ENCODE measurements around the gene SUGP2.

Gene SUGP2

DNA sequence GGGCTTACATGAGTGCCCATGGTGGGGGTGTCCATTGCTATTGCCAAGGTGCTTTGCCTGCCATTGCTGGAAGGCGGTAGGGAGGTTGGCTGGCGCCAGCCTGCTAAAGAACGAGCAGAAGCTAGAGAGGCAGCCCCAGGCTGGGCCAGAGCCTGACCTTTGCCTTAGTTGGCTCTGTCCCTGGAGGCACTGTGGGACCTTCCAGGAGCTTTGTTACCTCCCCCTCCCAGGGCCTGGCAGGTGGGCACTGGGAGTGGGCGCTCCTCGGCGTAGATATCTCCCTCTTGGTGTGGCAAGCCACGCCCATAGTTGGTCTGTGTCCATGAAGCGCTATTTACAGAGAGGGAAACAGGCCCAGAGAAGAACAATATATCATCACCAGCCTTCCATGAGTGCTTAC is 28.2 kb upstream of the SUGP2 start:
- DNase-seq (ENCODE audit: low read depth, low spot score) = no peak
- no peak overlapping the region for H3K4me3 ChIP-seq (ENCODE audit: low read length)

DNA sequence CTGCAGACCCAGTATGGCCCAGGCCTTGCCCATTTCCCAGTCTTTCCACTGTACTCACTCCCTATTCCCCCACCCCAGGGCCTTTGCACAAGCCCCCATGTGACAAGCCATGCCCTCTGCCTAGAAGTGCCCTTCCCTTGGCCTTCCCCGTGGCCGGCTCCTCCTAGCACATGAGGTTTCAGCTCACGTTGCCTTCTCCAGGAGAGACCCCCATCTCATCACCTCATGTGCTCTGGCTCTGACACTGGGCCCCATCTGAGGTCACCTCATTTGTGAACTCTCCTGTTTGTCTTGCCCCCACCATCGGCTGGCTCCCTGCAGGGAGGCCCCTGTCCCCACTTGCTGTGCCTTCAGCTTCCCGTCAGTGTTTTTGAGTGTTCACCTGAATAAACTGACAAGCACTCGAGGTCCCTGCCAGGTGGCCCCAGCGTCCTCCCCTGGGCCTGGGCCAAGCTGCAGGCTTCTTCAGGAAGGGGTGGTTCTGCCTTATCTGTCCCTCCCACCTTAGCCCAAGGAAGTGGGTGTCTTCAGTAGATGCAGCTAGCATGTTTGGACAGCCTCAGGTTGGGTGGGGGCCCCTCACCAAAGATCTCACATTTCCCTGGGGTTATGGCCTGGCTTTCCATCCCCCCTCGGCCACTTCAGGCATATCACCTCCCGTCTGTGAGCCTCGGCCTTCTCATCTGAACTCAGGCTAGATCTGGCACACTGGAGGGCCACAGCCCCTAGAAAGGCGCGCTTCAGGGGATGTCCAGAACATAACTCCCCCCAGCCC is 26.7 kb upstream of the SUGP2 start:
- peak; percentile 48 for DNase-seq (ENCODE audit: low read depth, low spot score)
- H3K4me3 ChIP-seq (ENCODE audit: low read length) = no peak overlapping the region

DNA sequence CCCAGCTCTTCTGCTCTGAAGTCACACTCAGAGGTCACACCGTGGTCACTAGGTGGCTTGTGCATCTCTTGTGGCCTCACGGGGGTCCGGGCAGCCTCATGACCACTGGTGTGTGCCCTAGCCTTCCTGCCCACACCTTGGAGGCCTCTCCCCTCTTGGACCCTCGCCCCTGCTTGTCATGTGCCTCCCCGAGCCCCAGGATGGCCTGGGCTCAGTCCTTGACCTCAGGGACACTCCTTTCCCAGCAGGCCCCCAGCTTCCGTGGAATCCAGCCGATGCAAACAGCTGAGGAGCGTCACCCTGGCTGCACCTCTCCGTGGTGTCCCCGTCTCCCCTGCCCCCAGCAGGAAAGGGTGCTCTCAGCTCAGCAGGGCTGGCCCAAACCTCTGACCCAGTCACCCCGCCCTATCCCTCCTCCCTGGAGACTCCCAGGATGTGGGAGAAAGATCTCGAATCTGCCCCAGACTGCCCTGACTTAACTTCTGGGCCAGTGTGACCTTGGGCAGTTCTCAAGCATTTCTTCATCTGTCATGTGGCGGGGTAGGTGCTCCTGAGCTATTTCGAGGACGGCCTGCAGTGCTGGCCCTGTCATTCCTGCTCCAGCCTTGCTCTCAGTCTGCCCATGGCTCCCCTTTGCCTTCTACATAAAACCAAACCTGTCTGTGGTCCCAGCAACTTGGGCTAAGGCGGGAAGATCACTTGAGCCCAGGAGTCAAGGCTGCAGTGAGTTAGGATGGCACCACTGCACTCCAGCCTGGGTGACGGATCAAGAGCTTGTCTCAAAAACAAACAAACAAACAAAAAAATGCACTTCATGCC is 25.9 kb upstream of the SUGP2 start:
- no peak for DNase-seq (ENCODE audit: low read depth, low spot score)
- H3K4me3 ChIP-seq (ENCODE audit: low read length) = no peak overlapping the region

DNA sequence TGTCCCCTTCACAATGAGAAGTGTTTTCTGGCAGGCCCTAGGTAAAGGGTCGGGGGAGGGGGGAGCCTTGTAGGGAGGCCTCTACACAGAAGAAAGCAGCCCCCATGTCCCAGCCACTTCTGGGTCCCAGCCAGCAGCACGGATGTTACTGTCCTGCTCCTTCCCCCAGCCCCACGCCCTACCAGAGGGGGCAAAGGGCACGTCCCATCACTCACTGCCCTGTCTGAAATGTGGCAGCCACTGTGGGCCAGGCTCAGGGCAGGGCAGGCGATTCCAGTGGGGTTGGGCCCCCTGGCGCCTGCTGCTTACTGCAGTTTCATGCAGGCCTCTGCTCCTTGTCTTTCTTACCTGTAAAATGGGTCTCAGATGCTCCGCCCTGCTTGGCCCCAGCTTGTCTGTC is 24.4 kb upstream of the SUGP2 start:
- no peak overlapping the region for H3K4me3 ChIP-seq (ENCODE audit: low read length)
- no peak for DNase-seq (ENCODE audit: low read depth, low spot score)

DNA sequence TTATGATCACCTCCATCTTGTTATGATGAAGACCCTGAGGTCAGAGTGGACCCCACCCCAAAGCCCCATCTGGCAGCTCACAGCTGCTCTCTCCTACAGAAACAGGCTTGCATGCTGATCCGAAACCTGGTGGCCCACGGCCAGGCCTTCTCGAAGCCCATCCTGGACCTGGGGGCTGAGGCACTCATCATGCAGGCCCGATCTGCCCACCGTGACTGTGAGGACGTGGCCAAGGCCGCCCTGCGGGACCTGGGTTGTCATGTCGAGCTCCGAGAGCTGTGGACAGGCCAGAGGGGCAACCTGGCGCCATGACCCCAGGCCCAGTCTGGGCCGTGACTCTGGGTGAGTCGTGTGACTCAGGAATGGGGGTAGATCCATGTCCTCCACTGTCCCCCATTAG is 24.0 kb upstream of the SUGP2 start:
- DNase-seq (ENCODE audit: low read depth, low spot score) = no peak
- no peak overlapping the region for H3K4me3 ChIP-seq (ENCODE audit: low read length)

DNA sequence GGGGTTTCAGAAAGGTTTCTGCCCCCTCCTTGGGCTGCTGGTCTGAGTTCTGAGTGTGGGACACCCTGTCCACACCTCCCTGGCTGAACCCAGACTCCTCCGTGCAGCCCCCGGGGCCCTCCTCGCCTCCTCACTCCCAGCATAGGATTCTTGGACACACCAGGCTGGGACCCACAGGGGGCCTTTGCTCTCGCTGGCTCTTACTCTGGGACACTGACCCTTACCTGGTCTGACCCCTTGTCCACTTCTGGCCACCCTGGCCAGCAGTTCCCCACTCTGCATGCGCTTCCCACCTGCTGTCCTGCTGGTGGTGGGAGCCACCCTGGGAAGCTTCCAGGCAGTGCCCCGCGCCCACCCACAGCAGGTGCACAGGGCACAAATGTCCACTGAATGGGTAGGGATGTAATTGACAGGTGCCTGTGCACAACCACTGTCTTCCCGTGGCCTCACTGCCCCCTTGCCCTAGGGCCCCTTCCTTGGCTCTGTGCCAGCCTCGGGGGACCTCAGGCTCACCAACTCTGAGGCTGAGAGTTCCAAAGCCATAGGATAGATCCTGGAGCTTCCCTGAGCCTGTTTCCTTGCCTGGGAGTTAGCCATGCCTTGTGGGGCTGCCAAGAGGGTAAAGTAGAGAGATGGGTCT is 23.4 kb upstream of the SUGP2 start:
- no peak for DNase-seq (ENCODE audit: low read depth, low spot score)
- H3K4me3 ChIP-seq (ENCODE audit: low read length) = no peak overlapping the region

DNA sequence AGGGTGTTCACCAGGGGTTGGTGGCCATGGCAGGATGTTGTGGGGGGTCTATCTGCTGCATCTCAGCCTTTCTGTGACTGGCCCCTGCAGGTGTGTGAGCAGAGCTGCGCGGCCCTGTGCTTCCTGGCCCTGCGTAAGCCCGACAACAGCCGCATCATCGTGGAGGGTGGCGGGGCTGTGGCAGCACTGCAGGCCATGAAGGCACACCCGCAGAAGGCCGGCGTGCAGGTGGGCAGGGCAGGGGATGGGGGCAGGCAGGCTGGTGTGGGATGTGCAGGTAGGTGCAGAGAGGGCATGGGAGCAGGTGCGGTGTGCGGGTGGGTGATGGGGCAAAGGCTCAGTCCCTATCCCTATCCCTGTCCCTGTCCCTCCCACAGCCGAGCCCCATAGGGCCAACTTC is 22.4 kb upstream of the SUGP2 start:
- no peak for DNase-seq (ENCODE audit: low read depth, low spot score)
- H3K4me3 ChIP-seq (ENCODE audit: low read length) = no peak overlapping the region

DNA sequence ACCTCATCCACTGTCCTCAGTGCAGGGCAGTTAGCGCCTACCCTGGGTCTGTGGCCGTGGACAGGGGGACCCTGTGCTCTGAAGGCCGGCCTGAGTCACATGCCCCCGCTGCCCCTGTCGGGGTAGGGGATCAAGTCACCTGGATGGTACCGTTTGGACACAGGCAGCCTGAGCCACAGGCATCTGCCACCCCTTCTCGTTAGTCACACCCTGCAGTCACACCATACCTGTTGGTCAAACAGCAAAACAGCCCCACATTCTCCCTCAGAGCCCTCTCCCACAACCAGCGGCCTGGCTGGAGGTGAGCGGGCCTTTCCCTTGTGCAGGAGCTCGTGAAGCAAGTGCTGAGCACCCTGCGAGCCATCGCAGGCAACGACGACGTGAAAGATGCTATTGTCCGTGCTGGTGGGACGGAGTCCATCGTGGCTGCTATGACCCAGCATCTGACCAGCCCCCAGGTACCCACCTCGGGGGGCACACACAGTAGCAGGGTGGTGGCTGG is 21.7 kb upstream of the SUGP2 start:
- H3K4me3 ChIP-seq (ENCODE audit: low read length) = no peak overlapping the region
- DNase-seq (ENCODE audit: low read depth, low spot score) = no peak

DNA sequence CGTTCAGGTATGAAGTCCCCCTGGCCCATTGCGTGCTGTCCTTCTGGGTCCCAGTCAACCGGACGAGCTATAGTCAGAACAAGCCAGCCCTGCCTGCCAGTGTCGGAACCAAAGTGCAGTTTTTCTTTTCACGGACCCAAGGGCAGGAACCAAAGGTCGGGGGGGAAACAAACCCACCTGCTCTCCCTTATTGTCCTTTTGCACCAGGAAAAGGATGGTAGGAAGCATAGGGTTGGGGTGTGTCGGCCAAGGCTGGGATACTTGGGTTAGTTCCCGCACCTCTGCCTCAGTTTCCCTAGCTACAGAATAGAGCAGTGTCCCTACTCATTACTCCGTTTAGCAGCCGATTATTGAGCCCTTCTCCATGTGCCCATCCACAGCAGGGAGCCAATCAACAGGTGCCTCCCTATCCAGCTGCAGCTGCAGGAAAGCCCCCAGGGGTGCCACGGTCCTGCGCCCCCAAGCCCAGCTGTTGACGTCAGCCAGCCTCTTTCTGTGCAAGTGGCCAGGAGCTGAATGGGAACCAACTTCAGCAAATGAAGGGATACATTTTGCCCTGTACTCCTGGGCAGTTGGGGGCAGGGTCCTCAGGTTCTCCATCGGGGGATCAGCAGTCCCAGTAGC is 21.1 kb upstream of the SUGP2 start:
- no peak for DNase-seq (ENCODE audit: low read depth, low spot score)
- no peak overlapping the region for H3K4me3 ChIP-seq (ENCODE audit: low read length)

DNA sequence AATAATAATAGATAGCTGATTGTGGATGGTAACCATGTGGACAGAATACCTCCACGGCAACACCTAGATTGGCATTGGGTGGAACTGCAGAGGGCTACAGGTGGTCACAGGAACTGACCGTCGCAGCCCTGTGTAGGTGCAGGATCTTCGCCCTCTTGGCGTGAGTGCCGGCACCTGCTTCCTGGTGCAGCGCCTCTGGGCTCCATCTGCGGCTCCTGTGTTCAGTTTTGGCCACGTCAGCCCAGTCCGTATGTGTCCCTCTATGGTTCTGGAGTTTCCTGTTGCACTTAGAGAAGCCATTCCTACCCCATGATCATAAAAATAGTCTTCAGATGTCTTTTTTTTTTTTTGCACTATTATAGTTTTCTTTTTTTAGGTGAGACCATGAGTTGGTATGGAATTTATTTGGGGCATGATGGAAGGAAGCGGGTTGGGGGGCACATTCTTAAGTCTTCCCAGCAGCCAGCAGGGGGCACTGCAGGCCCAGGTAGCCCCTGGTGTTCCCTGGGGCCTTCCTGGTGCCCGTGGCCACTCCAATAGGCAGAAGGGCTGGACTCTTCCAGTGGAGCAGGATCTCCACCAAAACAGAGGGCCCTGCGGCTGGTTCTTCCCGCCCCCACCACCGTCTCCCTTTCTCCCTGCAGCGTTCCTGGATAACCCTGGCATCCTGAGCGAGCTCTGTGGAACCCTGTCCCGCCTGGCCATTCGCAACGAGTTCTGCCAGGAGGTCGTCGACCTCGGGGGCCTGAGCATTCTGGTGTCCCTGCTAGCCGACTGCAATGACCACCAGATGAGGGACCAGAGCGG is 20.4 kb upstream of the SUGP2 start:
- no peak for DNase-seq (ENCODE audit: low read depth, low spot score)
- H3K4me3 ChIP-seq (ENCODE audit: low read length) = no peak overlapping the region

DNA sequence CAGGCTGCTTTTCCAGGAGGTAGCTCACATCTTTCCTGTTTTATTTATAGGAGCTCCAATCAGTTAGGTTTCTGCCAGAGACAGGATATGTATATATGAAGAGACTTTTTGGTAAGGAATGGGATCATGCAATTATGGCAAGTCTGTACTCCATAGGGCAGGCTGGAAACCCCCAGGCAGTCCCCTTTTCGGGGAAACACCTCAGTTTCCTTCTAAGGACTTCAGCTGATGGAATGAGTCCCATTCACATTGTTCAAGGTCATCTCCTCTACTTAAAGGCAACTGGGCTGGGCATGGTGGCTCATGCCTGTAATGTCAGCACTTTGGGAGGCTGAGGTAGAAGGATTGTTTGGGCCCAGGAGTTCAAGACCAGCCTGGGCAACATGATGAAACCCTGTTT is 19.6 kb upstream of the SUGP2 start:
- no peak for DNase-seq (ENCODE audit: low read depth, low spot score)
- no peak overlapping the region for H3K4me3 ChIP-seq (ENCODE audit: low read length)

DNA sequence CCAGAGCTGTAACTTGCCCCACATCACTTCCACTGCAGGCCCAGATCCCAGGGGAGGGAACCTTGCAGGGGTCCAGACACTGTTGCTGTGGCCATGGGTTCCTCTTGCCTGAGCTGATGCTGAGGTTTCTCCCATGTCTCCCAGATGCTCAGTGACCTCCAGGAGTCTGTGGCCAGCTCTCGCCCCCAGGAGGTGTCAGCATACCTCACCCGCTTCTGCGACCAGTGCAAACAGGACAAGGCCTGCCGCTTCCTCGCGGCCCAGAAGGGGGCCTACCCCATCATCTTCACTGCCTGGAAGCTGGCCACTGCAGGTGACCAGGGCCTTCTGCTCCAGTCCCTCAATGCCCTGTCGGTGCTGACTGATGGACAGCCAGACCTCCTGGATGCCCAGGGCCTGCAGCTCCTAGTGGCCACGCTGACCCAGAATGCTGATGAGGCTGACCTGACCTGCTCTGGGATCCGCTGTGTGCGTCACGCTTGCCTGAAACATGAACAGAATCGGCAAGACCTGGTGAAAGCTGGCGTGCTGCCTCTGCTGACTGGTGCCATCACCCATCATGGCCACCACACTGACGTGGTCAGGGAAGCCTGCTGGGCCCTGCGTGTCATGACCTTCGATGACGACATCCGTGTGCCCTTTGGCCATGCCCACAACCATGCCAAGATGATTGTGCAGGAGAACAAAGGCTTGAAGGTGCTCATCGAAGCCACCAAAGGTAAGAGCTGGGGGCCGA is 18.3 kb upstream of the SUGP2 start:
- no peak for DNase-seq (ENCODE audit: low read depth, low spot score)
- no peak overlapping the region for H3K4me3 ChIP-seq (ENCODE audit: low read length)

DNA sequence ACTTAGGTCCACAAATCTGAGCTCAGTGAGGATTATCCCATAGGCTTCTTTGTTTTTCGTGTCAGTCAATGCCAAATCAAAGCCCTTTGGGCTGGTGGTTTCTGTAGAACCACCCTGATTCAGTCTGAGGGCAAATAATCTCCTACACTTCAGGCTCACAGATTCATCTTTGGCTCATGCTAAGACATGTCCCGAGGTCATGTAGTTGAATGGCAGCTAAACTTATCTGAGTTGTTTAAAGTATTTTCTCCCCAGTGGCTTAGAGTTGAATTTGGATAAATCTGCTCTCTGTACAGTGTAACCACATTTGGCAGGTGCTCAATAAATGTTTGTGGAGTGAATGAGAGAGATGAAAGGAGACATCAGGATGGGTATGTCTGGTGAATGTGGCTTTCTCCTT is 17.4 kb upstream of the SUGP2 start:
- DNase-seq (ENCODE audit: low read depth, low spot score) = no peak
- no peak overlapping the region for H3K4me3 ChIP-seq (ENCODE audit: low read length)

DNA sequence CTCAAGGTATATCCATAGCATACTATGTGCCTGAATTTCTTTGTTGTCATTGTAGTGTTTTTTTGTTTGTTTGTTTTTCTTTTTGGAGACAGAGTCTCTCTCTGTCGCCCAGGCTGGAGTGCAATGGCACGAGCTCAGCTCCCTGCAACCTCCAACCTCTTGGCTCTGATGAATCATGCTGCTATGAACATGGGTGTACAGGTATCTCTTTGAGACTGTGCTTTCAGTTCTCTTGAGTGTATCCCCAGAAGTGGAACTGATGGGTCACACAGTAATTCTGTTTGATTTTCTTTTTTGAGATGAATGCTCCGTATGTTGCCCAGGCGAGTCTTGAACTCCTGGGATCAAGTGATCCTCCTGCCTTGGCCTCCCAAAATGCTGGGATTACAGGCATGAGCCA is 16.8 kb upstream of the SUGP2 start:
- DNase-seq (ENCODE audit: low read depth, low spot score) = no peak
- no peak overlapping the region for H3K4me3 ChIP-seq (ENCODE audit: low read length)

DNA sequence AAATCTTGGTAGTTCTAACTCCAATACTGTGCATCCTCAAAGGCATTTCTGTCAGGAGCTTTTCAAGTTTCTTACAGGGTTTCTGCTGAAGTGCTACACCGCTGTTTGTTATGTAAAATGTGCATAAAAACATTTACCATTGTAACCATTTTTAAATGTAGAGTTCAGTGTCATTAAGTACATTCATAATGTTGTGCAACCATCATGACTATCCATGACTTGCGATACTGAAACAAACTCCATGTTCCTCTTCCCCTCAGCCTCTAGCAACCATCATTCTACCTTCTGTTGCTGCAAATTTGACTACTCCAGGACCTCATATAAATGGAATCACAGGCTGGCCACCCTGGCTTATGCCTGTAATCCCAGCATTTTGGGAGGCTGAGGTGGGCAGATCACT is 16.1 kb upstream of the SUGP2 start:
- H3K4me3 ChIP-seq (ENCODE audit: low read length) = no peak overlapping the region
- DNase-seq (ENCODE audit: low read depth, low spot score) = no peak

DNA sequence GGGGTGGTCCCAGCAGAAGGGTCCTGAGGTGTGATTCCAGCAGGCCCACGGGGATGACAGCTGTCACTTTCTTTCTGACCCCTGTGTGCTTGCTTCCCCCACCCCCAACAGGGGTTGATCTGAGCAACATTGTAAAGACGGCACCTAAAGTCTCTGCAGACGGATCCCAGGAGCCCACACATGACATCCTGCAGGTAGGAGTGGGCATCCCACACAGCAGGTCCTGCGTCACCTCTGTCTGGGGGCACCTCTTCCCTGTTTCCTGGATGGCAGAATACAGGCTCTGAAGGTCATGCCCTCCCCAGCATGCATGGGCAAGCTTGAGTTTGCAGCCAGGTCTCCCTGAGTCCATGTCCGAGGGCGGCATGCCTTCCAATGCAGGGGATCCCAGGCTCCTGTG is 10.6 kb upstream of the SUGP2 start:
- DNase-seq (ENCODE audit: low read depth, low spot score) = no peak
- H3K4me3 ChIP-seq (ENCODE audit: low read length) = no peak overlapping the region

DNA sequence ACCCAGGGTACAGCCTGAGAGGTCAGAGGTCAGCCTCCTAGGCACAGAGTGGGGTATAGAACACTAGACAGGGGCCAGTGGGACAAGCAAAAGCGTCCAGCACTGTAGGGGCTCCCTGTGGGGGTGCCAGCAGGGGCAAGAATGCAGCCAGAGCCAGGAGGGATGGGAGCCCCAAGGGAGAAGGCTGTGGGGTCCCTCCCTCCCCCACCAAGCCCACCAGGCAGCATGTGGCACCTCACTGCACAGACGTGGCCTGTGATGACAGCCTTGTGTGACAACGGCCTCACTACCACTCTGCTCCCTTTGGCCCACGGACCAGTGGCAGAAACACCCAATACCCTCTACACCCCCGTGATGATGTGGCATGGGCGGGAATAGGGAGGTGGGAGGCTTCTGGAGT is 10.2 kb upstream of the SUGP2 start:
- DNase-seq (ENCODE audit: low read depth, low spot score) = no peak

DNA sequence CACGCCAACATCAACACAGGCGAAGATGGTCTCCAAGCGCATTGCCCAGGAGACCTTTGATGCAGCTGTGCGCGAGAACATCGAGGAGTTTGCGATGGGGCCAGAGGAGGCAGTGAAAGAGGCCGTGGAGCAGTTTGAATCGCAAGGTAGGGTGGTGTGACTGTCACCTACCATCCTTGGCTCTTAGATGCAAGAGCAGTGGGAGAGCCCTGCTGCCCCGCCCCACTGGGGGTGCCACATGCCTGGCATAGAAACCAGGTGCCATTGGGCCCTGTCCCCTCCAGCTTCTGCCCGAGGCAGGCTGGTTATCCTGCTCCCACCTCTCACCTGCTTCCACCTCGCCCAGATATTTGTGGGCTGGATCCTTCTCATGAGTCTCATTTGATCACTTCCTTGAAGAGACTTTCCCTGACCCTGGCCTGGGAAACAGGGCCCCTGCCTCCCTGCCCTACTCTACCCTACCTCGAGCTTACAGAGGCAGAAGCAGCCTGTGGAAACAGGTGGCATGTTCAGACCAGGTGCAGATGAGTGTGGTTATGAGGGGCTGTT is 9.5 kb upstream of the SUGP2 start:
- no peak for DNase-seq (ENCODE audit: low read depth, low spot score)
- no peak overlapping the region for H3K4me3 ChIP-seq (ENCODE audit: low read length)

More for the DNA sequence above, 10.2 kb upstream of the SUGP2 start:
- H3K4me3 ChIP-seq (ENCODE audit: low read length) = no peak overlapping the region

Measured in Jurkat, Clone E6-1 (cell line).